ENCODE measurements around the gene B3GNT9. TPM values are rescaled to one million over a fixed set of nuclear protein-coding genes. Genes with fewer than 3 reads are reported as not detected.

The B3GNT9 gene
- total RNA-seq, 1 donor from 2014 or later, result 5.1 TPM

DNA sequence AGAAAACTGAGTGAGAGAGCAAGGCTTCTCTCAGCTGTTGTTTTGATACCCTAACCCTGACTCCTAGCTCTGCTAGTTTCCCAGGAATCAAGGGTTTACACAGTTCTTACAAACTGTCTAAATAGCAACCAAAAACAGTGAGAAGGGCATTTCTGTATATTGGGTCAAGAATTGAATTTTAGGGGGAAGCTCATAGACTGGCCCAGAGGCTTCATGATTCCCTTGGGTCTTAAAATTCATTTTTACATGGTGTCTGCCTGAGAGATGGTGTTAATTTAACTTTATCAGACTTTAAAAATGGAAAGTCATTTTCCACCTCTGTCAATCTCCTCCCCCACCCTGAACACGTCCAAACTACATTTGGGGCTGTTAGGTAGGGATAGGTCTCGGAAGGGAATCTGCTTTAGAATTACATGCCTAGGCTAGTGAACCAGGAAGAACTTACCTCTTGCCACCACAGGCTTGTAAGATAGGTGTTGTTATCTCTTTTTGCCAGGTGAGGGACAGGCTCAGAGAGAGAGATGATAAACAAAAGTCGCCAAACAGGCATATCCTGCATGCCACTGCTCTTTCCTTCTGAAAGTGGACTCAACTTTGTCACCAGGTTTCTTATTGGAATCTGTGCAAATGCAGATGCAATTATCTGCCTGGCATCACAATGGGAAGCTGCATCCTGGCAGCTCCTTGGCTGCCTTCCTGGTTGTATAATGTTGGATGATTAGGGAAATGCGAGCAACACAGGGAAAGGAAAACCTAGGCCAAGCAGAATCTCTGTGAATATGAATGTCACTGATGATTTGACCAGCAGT, 38.0 kb downstream of the B3GNT9 start:
- Mint-ChIP-seq H3K36me3 (ENCODE audit: low read depth) (no peaks in the 10 kb centered on the region), H3K4me1 (peaks cover 28% of the 10 kb centered on the region), H3K27me3 (ENCODE audit: low read depth) (no peaks in the 10 kb centered on the region), H3K9me3 (no peaks in the 10 kb centered on the region), H3K4me3 (peak overlapping the region; percentile 31), H3K27ac (ENCODE audit: unreplicated experiment) (no peak overlapping the region)
- DNase-seq (ENCODE audit: low read depth, low spot score), result no peak
- TF ChIP-seq, protein P1, sequence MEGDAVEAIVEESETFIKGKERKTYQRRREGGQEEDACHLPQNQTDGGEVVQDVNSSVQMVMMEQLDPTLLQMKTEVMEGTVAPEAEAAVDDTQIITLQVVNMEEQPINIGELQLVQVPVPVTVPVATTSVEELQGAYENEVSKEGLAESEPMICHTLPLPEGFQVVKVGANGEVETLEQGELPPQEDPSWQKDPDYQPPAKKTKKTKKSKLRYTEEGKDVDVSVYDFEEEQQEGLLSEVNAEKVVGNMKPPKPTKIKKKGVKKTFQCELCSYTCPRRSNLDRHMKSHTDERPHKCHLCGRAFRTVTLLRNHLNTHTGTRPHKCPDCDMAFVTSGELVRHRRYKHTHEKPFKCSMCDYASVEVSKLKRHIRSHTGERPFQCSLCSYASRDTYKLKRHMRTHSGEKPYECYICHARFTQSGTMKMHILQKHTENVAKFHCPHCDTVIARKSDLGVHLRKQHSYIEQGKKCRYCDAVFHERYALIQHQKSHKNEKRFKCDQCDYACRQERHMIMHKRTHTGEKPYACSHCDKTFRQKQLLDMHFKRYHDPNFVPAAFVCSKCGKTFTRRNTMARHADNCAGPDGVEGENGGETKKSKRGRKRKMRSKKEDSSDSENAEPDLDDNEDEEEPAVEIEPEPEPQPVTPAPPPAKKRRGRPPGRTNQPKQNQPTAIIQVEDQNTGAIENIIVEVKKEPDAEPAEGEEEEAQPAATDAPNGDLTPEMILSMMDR (conservative IDR thresholded peaks at IDR 0.05), result no peak

DNA sequence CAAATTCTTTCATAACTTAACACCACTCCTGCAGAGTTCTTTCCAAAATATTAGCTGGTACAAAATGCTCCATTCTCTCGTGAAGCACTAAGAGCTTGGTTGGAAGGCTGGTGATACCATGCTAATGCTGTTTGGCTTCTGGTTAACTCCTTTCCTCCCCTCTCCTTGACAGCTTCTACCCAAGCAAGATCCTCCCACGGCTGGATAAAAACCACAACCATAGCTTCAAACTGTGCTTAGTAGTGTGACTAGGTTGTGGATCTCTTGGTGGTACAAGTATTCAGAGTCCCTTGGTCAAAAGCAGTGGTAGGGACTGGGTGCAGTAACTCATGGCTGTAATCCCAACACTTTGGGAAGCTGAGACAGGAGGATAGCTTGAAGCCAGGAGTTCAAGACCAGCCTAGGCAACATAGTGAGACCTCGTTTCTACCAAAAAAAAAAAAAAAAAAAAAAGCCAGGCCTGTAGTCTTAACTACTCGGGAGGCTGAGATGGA, 38.8 kb downstream of the B3GNT9 start:
- Mint-ChIP-seq H3K4me1 (peaks cover 28% of the 10 kb centered on the region), H3K36me3 (ENCODE audit: low read depth) (no peaks in the 10 kb centered on the region), H3K9me3 (no peaks in the 10 kb centered on the region), H3K4me3 (peak overlapping the region; percentile 98), H3K27ac (ENCODE audit: unreplicated experiment) (no peak overlapping the region), H3K27me3 (ENCODE audit: low read depth) (no peaks in the 10 kb centered on the region)
- TF ChIP-seq, protein P1 (conservative IDR thresholded peaks at IDR 0.05), result no peak
- DNase-seq (ENCODE audit: low read depth, low spot score), result no peak

DNA sequence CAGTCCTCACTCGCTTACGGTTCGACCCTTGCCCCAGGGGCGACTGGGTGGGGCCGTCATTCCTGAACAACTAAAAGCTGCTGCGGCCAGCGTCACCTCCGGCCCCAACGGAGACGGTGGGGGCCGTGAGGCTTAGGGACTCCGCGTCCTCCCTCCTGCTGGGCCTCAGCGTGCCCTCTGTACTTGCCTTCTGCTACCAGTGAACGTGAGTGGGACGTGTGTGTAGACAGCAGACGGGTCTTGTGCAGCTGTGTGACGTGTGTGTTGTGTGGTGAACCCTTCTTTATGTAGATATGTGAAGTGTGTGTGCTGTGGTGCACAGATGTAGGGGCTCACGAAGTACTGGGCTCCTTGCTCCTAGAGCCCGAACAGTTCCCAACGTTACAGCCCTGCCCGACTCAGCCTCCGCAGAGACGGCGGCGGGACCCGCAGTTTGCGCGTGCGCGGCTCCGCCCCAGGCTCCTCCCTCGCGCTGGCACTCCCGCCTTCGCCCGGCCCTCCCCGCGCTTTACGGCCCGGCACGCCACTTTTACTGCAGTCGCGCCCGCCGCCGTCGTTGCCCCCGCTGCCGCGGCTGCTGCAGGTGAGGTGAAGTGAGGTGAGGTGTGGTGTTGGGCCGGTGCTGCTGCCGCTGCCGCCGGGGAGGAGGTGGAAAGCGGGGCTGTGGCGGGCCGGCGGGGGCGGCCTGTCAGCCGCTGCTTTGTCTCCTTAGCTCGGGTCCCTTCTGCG, 41.2 kb downstream of the B3GNT9 start, which contains the start of gene PHAF1:
Gene PHAF1 (plus strand): TSS at position 535 of the 729 bp plus-strand sequence. CDS start 235 bp downstream, outside the sequence.
- peak; percentile 97 for DNase-seq (ENCODE audit: low read depth, low spot score)
- Mint-ChIP-seq H3K27ac (ENCODE audit: unreplicated experiment) (peak within 1 kb of the TSS; percentile 98), H3K27me3 (ENCODE audit: low read depth) (no peaks in the 10 kb centered on the region), H3K36me3 (ENCODE audit: low read depth) (no peaks in the 10 kb centered on the region), H3K4me3 (peak within 1 kb of the TSS; percentile 98), H3K9me3 (no peaks in the 10 kb centered on the region), H3K4me1 (peaks cover 23% of the 10 kb centered on the region)
- TF ChIP-seq, protein P1 (conservative IDR thresholded peaks at IDR 0.05), result no peak

GRCh38 chr16:67108931-67109406, 41.8 kb downstream of the B3GNT9 start:
- H3K36me3 Mint-ChIP-seq (ENCODE audit: low read depth), result no peaks in the 10 kb centered on the region
- no peaks in the 10 kb centered on the region for H3K9me3 Mint-ChIP-seq
- peak overlapping the region; percentile 98 for H3K27ac Mint-ChIP-seq (ENCODE audit: unreplicated experiment)
- H3K4me3 Mint-ChIP-seq, result peak overlapping the region; percentile 98
- H3K4me1 Mint-ChIP-seq, result peaks cover 23% of the 10 kb centered on the region
- TF ChIP-seq, protein P1 (conservative IDR thresholded peaks at IDR 0.05), result no peak
- no peaks in the 10 kb centered on the region for H3K27me3 Mint-ChIP-seq (ENCODE audit: low read depth)
- DNase-seq (ENCODE audit: low read depth, low spot score), result peak; percentile 3

DNA sequence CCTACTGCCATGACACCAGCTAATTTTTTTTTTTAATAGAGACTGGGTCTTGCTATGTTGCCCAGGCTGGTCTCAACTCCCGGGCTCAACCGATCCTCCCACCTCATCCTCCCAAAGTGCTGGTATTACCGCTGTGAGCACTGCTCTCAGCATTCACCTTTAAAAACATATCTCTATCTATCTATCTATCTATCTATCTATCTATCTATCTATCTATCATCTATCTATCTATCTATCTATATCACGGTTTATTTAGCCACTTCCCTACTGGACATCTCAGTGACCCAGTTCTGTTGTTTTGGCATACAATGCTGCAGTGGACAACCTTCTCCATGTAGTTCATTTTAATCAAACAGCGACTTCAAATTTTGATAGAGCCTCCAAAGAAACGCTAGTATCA, 42.3 kb downstream of the B3GNT9 start:
- Mint-ChIP-seq H3K27ac (ENCODE audit: unreplicated experiment) (no peak overlapping the region), H3K9me3 (no peaks in the 10 kb centered on the region), H3K4me3 (peak overlapping the region; percentile 98), H3K36me3 (ENCODE audit: low read depth) (no peaks in the 10 kb centered on the region), H3K27me3 (ENCODE audit: low read depth) (no peaks in the 10 kb centered on the region), H3K4me1 (peaks cover 23% of the 10 kb centered on the region)
- TF ChIP-seq, protein P1 (conservative IDR thresholded peaks at IDR 0.05), result no peak
- DNase-seq (ENCODE audit: low read depth, low spot score), result no peak

Measured in neural crest cell (in vitro differentiated cells).